ENCODE results near the gene DNAI1. TPM values are rescaled to one million over a fixed set of nuclear protein-coding genes. Genes with fewer than 3 reads are reported as not detected.

Gene DNAI1
- total and polyA plus RNA-seq, 2 of the 13 experiments (the other 11 are each of a cell fraction or from before 2014, with no cell fraction given) = not detected

DNA sequence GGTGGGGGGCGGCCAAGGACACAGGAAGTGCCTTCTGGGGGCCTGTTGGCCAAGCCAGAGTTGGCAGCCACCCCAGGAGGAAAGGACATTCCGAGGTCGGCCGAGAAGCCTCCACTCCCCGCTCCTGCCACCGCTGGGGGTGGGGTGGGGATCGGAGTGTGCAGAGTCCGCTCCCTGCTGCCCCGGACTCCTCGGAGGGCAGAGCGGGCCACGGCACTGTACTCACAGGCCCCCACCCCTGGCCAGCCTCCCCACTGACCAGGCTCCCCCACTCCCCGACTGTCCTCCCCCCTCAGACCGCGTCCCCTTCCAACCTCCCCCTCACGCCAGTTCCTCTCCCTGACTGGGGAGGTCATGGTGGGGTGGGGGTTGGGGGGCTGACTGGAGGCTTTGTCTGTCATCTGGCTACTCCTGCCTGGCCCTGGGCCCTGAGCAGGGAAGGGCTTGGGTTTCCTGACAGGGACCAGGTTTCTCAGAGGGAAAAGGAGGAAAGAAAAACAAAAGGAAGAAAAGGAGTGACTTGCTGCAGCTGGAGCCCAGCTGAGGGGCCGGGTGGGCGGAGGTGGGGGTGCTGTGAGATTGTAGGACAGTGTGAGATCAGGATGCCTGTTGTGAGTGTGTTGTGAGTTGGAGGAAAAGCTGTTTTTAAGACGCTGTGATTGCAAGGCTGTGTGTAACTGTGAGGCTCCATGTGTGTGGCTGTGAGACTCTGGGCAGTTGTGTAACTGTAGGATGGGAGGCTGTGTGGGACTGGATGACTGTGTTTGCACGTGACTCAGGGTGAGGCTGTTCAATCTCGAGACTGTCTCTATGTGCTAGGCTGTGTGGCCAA lies 101.2 kb downstream of the DNAI1 start:
- under 1% methylated on average over 8 of the region's 21 CpGs for WGBS (ENCODE audit: low lambda C conversion rate)
- no peak overlapping the region for H3K9ac ChIP-seq (ENCODE audit: insufficient read depth, low read depth, low read length)
- no TSS peak for BruUV-seq (replicated peaks)
- no peaks in the 10 kb centered on the region for H3K9me3 ChIP-seq (ENCODE audit: low read length)
- POLR2A ChIA-PET = no interaction called here
- in situ Hi-C loops (cut with HindIII; ENCODE audit: extremely low pct_ligation_motif_present, low pct_unique_long_range_greater_than_20kb) (no loop called here), intact Hi-C loops (cut with micrococcal nuclease; ENCODE audit: unreplicated experiment) (no loop called here)
- H3K79me2 ChIP-seq (ENCODE audit: insufficient read depth, low read length) = no peaks in the 10 kb centered on the region
- peak overlapping the region; percentile 63 for H3K4me2 ChIP-seq (ENCODE audit: low read depth, low read length)
- peak overlapping the region; percentile 48 for H2AFZ ChIP-seq (ENCODE audit: low read length)
- no peaks in the 10 kb centered on the region; the same call in 1 of the 2 replicates for H4K20me1 ChIP-seq (ENCODE audit: insufficient read depth, low read length)
- DNase-seq (ENCODE audit: low spot score) (peak; percentile 21), ATAC-seq (peak; percentile 81), FAIRE-seq (peak; percentile 43)
- H3K4me3 ChIP-seq (replicated peaks in 1 of 3; ENCODE audit: insufficient read depth in 1 of 3, low read depth in 2 of 3, low read length in 3 of 3) = peak overlapping the region; percentile 29 to 44 (median 40); a peak in 4 of 6 replicates
- H3K4me1 ChIP-seq (ENCODE audit: insufficient read depth, low read length) = peaks cover 26% of the 10 kb centered on the region
- peaks cover 2 to 50% of the 10 kb centered on the region in 2 experiments; a peak in 3 of 5 replicates for H3K27me3 ChIP-seq (ENCODE audit: control insufficient read depth in 1 of 2, insufficient read depth in 2 of 2, low read length in 2 of 2)
- CTCF ChIA-PET (ENCODE audit: low intra/inter-chr PET ratio, low total read pairs) = no interaction called here
- no peaks in the 10 kb centered on the region for H3K36me3 ChIP-seq (replicated peaks in 1 of 2; ENCODE audit: control insufficient read depth in 1 of 2, insufficient read depth in 2 of 2, low read length in 2 of 2)
- no peak overlapping the region for H3K27ac ChIP-seq (ENCODE audit: extremely low read length, insufficient read depth, low read length)
- TF ChIP-seq ZNF75D (CRISPR knock-in tag; IDR thresholded peaks at IDR 0.05; ENCODE audit: borderline replicate concordance) (no peak), CTCF (CRISPR knock-in tag; IDR thresholded peaks at IDR 0.05) (0 out of 2 replicates have a peak, but pooled peaks have one; percentile 7), TERF1 (CRISPR knock-in tag; IDR thresholded peaks at IDR 0.05) (no peak), CHCHD3 (CRISPR knock-in tag; IDR thresholded peaks at IDR 0.05) (no peak), ZNF281 (CRISPR knock-in tag; IDR thresholded peaks at IDR 0.05; ENCODE audit: borderline replicate concordance) (peak; percentile 73; the same call in 1 of the 2 replicates), ZNF564 (CRISPR knock-in tag; IDR thresholded peaks at IDR 0.05) (no peak), ARNTL (CRISPR knock-in tag; IDR thresholded peaks at IDR 0.05) (no peak), PLRG1 (conservative IDR thresholded peaks at IDR 0.05) (no peak), RBFOX2 (IDR thresholded peaks at IDR 0.05; ENCODE audit: low read depth, low read length) (no peak), ZEB1 (IDR thresholded peaks at IDR 0.05; ENCODE audit: insufficient replicate concordance, low read depth) (no peak), ZNF335 (CRISPR knock-in tag; IDR thresholded peaks at IDR 0.05) (no peak), MXD4 (CRISPR knock-in tag; IDR thresholded peaks at IDR 0.05) (no peak)
- TF ChIP-seq, protein P1, sequence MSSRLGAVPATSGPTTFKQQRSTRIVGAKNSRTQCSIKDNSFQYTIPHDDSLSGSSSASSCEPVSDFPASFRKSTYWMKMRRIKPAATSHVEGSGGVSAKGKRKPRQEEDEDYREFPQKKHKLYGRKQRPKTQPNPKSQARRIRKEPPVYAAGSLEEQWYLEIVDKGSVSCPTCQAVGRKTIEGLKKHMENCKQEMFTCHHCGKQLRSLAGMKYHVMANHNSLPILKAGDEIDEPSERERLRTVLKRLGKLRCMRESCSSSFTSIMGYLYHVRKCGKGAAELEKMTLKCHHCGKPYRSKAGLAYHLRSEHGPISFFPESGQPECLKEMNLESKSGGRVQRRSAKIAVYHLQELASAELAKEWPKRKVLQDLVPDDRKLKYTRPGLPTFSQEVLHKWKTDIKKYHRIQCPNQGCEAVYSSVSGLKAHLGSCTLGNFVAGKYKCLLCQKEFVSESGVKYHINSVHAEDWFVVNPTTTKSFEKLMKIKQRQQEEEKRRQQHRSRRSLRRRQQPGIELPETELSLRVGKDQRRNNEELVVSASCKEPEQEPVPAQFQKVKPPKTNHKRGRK (CRISPR knock-in tag; IDR thresholded peaks at IDR 0.05) = no peak

All from HepG2 (cell line).